Neural progenitor cell (in vitro differentiated cells): ENCODE results near the gene ABCE1.

Experiments used
- EZH2phosphoT487 ChIP-seq: fragments of 200-600 bp; sonication (generic); IDR thresholded peaks from 2 replicates; pipeline ENCODE4 v1.6.1; 2017; ENCODE audit warnings: antibody characterized with exemption
- TF ChIP-seq, protein P1 (sequence below): fragments of 200-600 bp; sonication (generic); IDR thresholded peaks from 2 replicates; pipeline ENCODE4 v1.5.1; 2017; ENCODE audit warnings: antibody characterized with exemption, mild to moderate bottlenecking

DNA sequence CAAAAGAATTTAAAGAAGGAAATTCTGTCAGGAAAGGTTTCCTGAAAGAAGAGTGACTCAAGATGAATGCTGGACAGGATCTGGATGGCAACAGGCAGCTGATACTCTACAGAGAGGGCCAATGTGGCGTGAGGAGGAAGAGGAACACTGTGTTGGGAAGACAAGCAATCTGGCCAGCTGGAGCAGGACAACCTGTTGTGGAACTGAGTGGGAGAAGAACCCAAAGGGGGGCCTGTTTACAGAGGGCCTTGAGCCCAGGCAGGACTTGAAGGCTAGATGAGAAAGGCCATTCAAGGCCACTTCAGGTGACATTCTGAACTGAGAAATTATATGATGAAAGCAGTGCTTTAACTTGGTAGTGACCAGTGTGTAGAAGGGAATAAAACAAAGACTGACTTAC lies 73.8 kb downstream of the ABCE1 start:
- TF ChIP-seq, protein P1, sequence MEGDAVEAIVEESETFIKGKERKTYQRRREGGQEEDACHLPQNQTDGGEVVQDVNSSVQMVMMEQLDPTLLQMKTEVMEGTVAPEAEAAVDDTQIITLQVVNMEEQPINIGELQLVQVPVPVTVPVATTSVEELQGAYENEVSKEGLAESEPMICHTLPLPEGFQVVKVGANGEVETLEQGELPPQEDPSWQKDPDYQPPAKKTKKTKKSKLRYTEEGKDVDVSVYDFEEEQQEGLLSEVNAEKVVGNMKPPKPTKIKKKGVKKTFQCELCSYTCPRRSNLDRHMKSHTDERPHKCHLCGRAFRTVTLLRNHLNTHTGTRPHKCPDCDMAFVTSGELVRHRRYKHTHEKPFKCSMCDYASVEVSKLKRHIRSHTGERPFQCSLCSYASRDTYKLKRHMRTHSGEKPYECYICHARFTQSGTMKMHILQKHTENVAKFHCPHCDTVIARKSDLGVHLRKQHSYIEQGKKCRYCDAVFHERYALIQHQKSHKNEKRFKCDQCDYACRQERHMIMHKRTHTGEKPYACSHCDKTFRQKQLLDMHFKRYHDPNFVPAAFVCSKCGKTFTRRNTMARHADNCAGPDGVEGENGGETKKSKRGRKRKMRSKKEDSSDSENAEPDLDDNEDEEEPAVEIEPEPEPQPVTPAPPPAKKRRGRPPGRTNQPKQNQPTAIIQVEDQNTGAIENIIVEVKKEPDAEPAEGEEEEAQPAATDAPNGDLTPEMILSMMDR = no peak
- TF ChIP-seq EZH2phosphoT487 = no peak
